ENCODE measurements around the gene GPHN. TPM values are rescaled to one million over a fixed set of nuclear protein-coding genes. Genes with fewer than 3 reads are reported as not detected.

The GPHN gene
- total and polyA plus RNA-seq, 2 of the 8 experiments (the other 6 are each of a cell fraction or from before 2014, with no cell fraction given) = 6.0 to 16.0 TPM

- TF ChIP-seq CHD7 (IDR thresholded peaks at IDR 0.05; ENCODE audit: insufficient replicate concordance, low read length) (no peak), NRF1 (IDR thresholded peaks at IDR 0.05; ENCODE audit: low read depth, low read length) (no peak), SIN3A (conservative IDR thresholded peaks at IDR 0.05 in 1 of 2, IDR thresholded peaks at IDR 0.05 in 1 of 2; ENCODE audit: low read depth in 1 of 2, low read length in 2 of 2) (no peak), JUND (IDR thresholded peaks at IDR 0.05; ENCODE audit: low read length) (no peak), SIRT6 (IDR thresholded peaks at IDR 0.05; ENCODE audit: low read length) (no peak), FOSL1 (IDR thresholded peaks at IDR 0.05; ENCODE audit: insufficient read depth, low read depth, low read length) (no peak), CBX5 (IDR thresholded peaks at IDR 0.05; ENCODE audit: low read depth, low read length) (no peak), ATF3 (IDR thresholded peaks at IDR 0.05; ENCODE audit: insufficient read depth, low read depth, low read length) (no peak), KDM4A (IDR thresholded peaks at IDR 0.05; ENCODE audit: low read depth, low read length, severe bottlenecking) (no peak), SRF (IDR thresholded peaks at IDR 0.05; ENCODE audit: low read depth, low read length) (no peak)
Observed at GRCh38 chr14:66483322-66483721, 24.6 kb upstream of the GPHN start (continued).

Measured in H1 (cell line).